SK-N-SH (cell line): ENCODE measurements around the gene ABHD2.

ENCODE experiments used
- CTCF ChIP-seq: fragments of 200-600 bp; sonication (generic); IDR thresholded peaks from 2 replicates; pipeline ENCODE4 v1.6.1; 2017; ENCODE audit warnings: antibody characterized with exemption, mild to moderate bottlenecking, moderate library complexity
- ELF1 ChIP-seq: IDR thresholded peaks from 2 replicates; pipeline ENCODE4 v1.4.0; 2012
- EP300 ChIP-seq, 2 experiments: IDR thresholded peaks; 2 replicates each; pipeline versions ENCODE4 v1.4.0 to v1.6.1; 2012; ENCODE audit warnings: borderline replicate concordance in 1 of 2, low read depth in 1 of 2, low read length in 1 of 2
- EZH2phosphoT487 ChIP-seq: fragments of 200-600 bp; sonication (generic); IDR thresholded peaks from 2 replicates; pipeline ENCODE4 v1.6.1; 2017; ENCODE audit warnings: low read depth, mixed run types, mild to moderate bottlenecking, antibody characterized with exemption, moderate library complexity, borderline replicate concordance
- GABPA ChIP-seq: IDR thresholded peaks from 2 replicates; pipeline ENCODE4 v1.4.0; 2012; ENCODE audit warnings: low read depth, mild to moderate bottlenecking
- JUND ChIP-seq: IDR thresholded peaks from 2 replicates; pipeline ENCODE4 v1.4.0; 2012
- MXI1 ChIP-seq: IDR thresholded peaks from 2 replicates; pipeline ENCODE4 v1.6.1; 2012; ENCODE audit warnings: mild to moderate bottlenecking, low read depth, low read length, improper control_type of control experiment
- NFIC ChIP-seq: IDR thresholded peaks from 2 replicates; pipeline ENCODE4 v1.4.0; 2012; ENCODE audit warnings: borderline replicate concordance
- NRF1 ChIP-seq: IDR thresholded peaks from 2 replicates; pipeline ENCODE4 v1.6.1; 2012; ENCODE audit warnings: low read depth, mild to moderate bottlenecking, low read length
- PBX3 ChIP-seq: IDR thresholded peaks from 2 replicates; pipeline ENCODE4; 2012
- POLR2AphosphoS5 ChIP-seq: IDR thresholded peaks from 2 replicates; pipeline ENCODE4 v1.6.1; 2012; ENCODE audit warnings: low read depth, low read length
- TAF1 ChIP-seq: IDR thresholded peaks from 2 replicates; pipeline ENCODE4 v1.6.1; 2012; ENCODE audit warnings: low read depth, mild to moderate bottlenecking, low read length, moderate library complexity, borderline replicate concordance
- TEAD4 ChIP-seq: IDR thresholded peaks from 2 replicates; pipeline ENCODE4 v1.4.0; 2012; ENCODE audit warnings: mild to moderate bottlenecking, borderline replicate concordance; ENCODE audit not compliant: insufficient read depth
- ZBTB33 ChIP-seq: IDR thresholded peaks from 2 replicates; pipeline ENCODE4 v1.4.0; 2012; ENCODE audit warnings: low read depth, borderline replicate concordance

GRCh38 chr15:89068325-89068784 lies 19.9 kb upstream of the ABHD2 start:
- TF ChIP-seq NFIC (0 out of 2 replicates have a peak, but pooled peaks have one; percentile 29), ZBTB33 (no peak), CTCF (no peak), TAF1 (no peak), GABPA (no peak), NRF1 (no peak), EZH2phosphoT487 (no peak), ELF1 (no peak), JUND (no peak), PBX3 (no peak), MXI1 (no peak), EP300 (IDR thresholded peaks at IDR 0.05; ENCODE audit: borderline replicate concordance in 1 of 2, low read depth in 1 of 2, low read length in 1 of 2) (no peak), TEAD4 (no peak), POLR2AphosphoS5 (no peak)
